ENCODE data around the gene STBD1.
"Not testable (repeated sequence)": the region's sequence is repeated elsewhere in the genome, so short reads cannot be mapped to it uniquely, and the experiment has no call there.

The STBD1 gene

GRCh38 chr4:76305971-76306881, at the start of gene STBD1:
TSS of gene STBD1 (plus strand) at chr4:76306733. CDS start at chr4:76306770, 37 bp downstream.
- peak; percentile 78 for DNase-seq

- DNase-seq = no peak
These were observed 49.6 kb upstream of the STBD1 start for GRCh38 chr4:76256968-76257367.

- DNase-seq = no peak
These were observed 48.7 kb upstream of the STBD1 start for GRCh38 chr4:76257824-76258223.

DNA sequence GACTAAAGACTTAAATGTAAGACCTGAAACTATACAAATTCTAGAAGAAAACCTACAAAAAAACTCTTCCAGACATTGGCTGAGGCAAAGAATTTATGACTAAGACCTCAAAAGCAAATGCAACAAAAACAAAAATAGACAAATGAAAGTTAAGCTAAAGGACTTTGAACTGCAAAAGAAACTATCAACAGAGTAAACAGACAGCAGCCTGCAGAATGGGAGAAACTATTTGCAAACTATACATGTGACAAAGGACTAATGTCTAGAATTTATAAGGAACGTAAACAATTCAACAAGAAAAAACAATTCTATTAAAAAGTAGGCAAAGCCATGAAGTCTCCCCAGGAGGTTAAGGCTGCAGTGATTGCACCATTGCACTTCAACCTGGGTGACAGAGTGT, 46.0 kb upstream of the STBD1 start:
- DNase-seq = no peak

DNA sequence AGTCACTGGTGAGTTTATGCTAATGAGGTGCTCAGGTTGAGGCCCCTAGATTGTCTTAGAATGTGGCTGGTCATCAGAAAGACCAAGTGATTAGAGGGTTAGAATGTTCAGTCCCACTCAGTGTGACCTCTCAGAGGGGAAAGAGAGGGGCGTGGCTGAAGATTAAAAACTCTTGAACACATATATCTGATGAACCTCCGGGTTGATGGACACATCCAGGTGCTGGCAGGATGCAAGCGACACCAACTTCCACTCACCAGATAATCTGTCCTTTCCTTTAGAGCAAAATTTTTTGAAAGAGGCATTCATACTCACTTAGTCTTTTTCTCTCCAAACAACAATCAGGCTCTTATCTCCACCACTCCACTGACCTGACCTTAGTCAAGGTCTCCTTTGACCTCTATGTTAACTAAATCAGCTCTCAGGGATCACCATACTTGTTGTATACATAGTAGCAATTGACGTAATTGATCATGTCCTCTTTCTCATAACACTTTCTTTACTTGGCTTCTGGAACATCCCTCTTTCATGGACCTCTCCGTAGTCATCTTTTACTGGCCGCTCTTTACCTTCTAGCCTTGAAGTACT, 40.8 kb upstream of the STBD1 start:
- no peak for DNase-seq

- no peak for DNase-seq
These were observed 39.9 kb upstream of the STBD1 start for GRCh38 chr4:76266627-76267026.

DNA sequence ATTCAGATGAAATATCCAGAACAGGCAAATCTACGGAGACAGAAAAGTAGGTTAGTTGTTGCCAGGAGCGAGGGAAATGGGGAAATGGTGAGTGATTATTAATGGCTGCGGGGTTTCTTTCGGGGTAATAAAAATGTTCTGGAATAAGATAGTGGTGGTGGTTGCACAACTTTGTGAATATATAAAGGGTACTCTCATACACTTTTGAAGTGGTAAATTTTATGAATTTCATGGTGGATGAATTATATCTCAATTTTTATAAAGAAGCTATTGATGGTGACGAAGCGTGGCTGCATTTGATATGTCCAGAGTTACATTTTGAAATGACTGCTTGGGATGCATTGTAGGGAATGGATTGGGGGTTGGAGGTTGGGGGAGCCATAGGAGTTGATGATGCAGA, 38.7 kb upstream of the STBD1 start:
- DNase-seq = no peak

DNA sequence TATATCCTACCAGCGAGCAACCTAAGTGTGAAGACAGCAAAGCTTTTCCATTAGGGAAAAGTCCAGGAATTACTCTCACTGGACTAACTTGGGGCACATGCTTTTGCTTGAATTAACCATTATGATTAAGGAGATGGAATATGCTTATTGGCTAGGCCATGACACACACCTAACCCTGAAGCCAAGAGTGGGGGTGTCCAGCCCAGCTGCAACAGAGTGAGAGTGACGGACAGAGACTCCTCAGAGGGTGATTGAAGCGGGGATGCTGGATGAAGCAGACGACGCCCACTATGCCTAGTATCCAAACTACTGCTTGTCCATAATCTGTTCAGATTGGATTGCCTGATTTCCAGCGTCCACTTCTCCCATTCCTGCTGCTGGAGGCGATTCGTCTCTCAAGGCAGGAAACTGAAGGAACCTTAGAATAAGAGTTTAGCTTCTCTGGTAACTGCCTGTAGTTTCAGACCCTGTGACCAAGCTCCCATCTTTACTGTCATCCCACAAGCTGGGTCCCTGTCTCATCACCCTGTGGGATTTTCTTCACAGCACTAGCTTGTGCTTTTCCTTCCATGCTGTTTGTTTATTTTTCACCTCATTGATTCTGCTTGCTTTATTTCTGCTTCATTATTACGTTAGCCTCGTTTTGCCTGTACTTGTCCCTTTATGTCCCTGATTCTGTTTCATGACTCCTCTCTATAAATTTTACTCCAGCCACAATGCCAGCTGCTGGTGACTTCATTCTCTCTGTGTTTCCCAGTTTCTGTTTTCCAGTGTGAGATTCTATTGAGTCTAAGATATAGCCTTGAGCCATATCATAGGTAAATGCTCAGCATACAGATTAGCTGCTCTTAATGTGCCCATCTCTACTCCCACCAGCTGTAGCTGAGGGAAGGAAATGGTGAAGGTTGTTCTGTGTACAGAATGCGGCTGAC, 36.0 kb upstream of the STBD1 start:
- no peak for DNase-seq

DNA sequence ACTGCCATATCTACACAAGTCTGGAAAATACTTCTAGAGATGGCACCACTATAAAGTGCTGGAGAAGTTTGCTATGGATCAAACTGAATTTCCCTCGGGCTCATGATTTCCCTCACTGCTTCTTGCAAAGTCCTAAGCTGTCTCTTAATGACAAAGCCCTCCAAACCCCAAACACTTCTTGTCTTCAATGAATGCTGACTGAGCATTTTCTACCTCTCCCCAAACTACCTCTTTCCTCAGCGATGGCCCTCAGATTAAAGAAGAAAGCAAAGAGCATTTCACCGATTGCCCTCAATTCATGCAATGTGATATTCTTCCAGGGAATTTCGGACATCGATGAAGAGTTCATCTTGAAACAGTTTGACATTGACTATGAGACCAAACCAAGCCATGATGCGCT, 35.3 kb upstream of the STBD1 start:
- DNase-seq = no peak

GRCh38 chr4:76272073-76272472, 34.5 kb upstream of the STBD1 start:
- DNase-seq = no peak

GRCh38 chr4:76272582-76272981, 34.0 kb upstream of the STBD1 start:
- DNase-seq = no peak

DNA sequence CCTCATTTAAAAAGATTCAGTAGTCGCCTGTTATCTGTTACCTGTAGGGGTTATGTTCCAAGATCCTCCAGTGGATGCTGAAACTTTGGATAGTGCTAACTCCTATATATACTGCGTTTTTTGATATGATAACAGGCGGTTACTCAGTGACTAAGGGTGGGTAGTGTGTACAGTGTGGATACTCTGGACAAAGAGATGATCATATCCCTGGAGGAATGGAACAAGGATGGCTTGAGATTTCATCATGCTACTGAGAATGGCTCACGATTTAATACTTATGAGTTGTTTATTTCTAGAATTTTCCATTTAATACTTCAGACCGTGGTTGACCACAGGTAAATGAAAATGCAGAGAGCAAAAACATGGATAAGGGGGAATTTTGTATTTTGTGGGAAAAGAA, 33.5 kb upstream of the STBD1 start:
- DNase-seq = no peak

DNA sequence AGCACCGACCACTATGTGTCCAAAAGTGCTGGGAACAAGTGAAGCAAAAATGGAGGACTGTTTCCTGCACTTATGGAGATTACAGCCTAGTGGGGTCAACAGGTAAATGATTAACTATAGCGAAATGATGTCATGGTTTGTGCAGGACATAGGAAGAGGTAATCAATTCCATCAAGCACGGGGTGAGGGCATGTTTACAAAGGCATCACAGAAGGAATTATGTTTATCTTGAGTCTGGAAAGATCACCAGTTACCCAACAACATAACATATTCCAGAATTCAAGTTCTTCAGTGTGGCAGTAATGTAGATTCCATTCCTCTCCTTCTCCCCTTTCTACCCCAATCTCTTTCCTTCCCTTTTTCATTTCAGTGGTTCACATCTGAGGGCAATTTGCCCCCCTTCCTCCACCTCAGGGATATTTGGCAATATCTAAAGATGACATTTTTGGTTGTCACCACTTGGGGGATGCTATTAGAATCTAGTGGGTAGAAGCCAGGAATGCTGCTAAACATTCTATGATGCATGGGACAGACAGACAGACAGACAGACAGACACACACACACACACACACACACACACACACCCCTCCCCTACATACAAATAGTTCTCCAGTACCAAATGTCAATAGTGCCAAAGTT, 30.9 kb upstream of the STBD1 start:
- DNase-seq = no peak

- DNase-seq = no peak
These were observed 29.7 kb upstream of the STBD1 start for GRCh38 chr4:76276813-76277212.

GRCh38 chr4:76277667-76278066, 28.9 kb upstream of the STBD1 start:
- DNase-seq = no peak

- no peak for DNase-seq
These were observed 27.9 kb upstream of the STBD1 start for GRCh38 chr4:76278583-76278982.

DNA sequence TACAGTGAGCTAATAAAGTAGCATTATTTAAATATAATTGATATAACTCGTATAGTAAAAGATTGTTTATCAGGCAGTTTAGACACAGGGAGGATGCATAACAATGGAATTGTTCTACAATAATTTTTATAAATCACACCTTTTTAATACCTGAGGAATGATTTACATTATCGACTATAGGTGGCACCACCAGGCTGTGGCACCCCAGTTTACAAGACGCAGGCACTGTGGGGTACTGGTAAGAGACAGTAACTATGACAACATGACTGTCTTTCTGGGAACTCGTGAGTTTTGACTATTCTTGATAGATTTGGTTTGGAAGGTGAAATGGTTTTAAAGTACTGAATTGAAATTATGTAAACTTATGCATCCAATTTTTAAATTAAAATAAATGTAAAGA, 27.1 kb upstream of the STBD1 start:
- DNase-seq = no peak

DNA sequence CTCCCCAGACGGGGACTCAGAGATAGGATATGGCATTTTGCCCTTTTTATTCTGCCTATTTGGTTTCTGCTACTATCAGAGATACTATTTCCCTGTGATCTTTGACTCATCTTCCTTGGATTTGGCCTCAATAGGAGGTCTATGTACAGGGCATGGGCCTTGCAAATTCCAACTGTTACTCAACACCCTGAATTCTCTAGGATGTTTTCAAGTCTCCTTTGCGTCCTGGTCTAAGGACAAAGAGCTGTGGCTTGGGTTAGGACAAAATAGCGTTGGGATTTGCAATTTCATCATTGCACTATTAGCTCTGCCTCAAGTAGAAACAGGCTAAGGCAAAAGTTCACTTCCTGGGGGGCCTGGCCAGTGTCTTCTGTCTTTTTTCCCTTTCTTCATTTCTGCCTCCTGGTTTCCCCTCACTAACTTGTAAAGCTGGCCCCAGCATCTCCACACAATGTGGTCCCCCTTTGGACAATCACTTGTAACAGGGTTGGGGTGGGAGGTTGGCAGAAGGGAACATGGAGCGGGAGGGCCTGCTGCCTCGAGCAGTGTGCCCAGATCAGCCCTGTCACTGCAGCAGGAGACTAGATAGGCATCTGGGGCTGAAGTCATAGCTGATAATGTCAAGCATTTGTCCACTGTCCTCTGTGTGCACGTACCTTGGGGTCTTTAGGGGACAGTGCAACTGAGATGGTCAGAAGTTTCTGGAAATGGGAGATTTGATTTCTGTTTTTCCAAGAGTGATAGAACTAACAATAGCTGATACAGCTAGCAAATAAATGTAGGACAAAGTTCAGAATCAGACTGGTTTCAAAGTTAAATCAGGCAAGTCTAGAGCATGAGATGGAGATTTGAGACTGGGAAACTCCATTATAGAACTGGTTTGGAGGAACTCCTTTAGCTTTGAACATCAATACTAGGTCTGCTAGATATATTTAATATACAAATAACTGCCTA, 25.8 kb upstream of the STBD1 start:
- no peak for DNase-seq

DNA sequence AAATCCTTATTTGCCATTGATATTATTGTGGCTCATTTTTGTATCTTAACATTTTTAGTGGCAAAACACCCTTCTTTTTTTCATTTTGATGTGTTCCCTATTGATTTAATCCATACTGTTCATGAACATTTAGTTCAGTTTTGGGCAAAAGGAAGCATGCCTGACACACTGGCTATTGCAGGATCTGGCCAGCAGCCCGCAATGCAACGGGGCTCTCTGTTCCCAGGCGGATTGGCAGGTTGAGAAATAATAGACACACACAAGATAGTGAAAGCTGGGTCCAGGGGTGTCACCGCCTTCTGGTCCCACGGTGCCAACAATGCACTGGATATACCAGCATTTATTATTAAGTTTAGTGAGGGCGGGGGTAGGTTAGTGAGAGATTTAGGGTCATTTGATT, 24.9 kb upstream of the STBD1 start:
- not testable (repeated sequence) for DNase-seq

GRCh38 chr4:76282941-76283689, 23.4 kb upstream of the STBD1 start:
- DNase-seq = no peak

DNA sequence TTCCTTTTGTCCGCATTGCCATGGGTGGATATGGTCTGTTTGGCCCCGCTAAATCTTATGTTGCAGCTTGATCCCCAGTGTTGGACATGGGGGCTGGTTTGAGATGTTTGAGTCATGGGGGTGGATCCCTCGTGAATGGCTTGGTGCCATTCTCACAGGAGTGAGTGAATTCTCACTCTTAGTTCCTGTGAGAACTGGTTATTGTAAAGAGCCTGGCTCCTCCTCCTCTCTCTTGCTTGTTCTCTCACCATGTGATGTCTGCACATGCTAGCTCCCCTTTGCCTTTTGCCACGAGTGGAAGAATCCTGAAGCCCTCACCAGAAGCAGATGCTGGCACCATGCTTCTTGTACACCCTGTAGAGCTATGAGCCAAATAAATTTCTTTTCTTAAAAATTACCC, 22.6 kb upstream of the STBD1 start:
- DNase-seq = no peak

Measured in GDM1 (cell line).